Pancreas (tissue), 10 donors: ENCODE data around the gene FAM222A. TPM values are rescaled to one million over a fixed set of nuclear protein-coding genes. Genes with fewer than 3 reads are reported as not detected.

ENCODE experiments used
- ATAC-seq, 4 donors: fragments of 200-7000 bp; cut with Tn5 transposase; one replicate each; pipeline versions ENCODE4 v1.8.0 to v1.9.1; 2020; ENCODE audit warnings: mild to moderate bottlenecking in 4 of 4, moderate library complexity in 4 of 4
- DNase-seq, 6 donors: peaks; one replicate each; pipeline ENCODE4 v3.0.0-alpha.2; 2020
- FAIRE-seq: peaks from 2 replicates; lab custom pipeline; 2012; peaks lifted over from hg19 to GRCh38; lab: Jason Lieb, UNC
- H3K27ac ChIP-seq, 4 donors: fragments of 200-600 bp; sonication (generic); 1 replicate in 3 of 4; 2 replicates in 1 of 4; pipeline versions ENCODE4 v1.5.0 to v1.8.0; 2020
- H3K27me3 ChIP-seq, 4 donors: fragments of 200-600 bp; one replicate each; pipeline ENCODE4 v1.8.0; 2021
- H3K36me3 ChIP-seq, 3 donors: fragments of 200-600 bp; sonication (generic) in 1 of 3; one replicate each; pipeline versions ENCODE4 v1.5.0 to v1.8.0; 2020 to 2021
- H3K4me1 ChIP-seq, 3 donors: fragments of 200-600 bp; one replicate each; pipeline ENCODE4 v1.8.0; 2021
- H3K4me3 ChIP-seq, 4 donors: fragments of 200-600 bp; sonication (generic) in 2 of 4; one replicate each; pipeline versions ENCODE4 v1.5.0 to v1.8.0; 2020 to 2021
- H3K9me3 ChIP-seq, 4 donors: fragments of 200-600 bp; one replicate each; pipeline ENCODE4 v1.8.0; 2021
- CTCF ChIP-seq, 4 donors: fragments of 200-600 bp; sonication (generic) in 3 of 4; IDR thresholded peaks; one replicate each; pipeline versions ENCODE4 v1.5.0 to v1.8.0; 2021; ENCODE audit warnings: antibody characterized with exemption in 4 of 4
- WGBS, 2 donors: extraction: QIAGEN DNeasy Blood & Tissue Kit; methylation state at CpG; one replicate each; pipeline ENCODE4 v1.1.7; 2013; 5-methylcytosine and 5-hydroxymethylcytosine counted together
- intact Hi-C, 3 donors: fragments of 100-400 bp; cut with DNase I; formaldehyde crosslinking; loops; one replicate each; pipeline versions ENCODE4 v1.11.1 to v1.14.2; 2022
- polyA plus RNA-seq, 2 donors: library from polyadenylated mRNA; stranded (reverse); fragments of 200-250 nt; gene quantifications; one replicate each; pipeline ENCODE4 v1.2.3, GENCODE V29; 2013
- total RNA-seq, 6 donors: library from RNA; stranded (reverse); fragmentation: NEBNext Ultra II Directional in 4 of 6; extraction: Animal tissue kit (Norgen Biotek cat#: 25700) in 4 of 6; gene quantifications; one replicate each; pipeline versions ENCODE4 v1.2.1 to v1.2.4, GENCODE V29; 2021 to 2023
- donor health status: healthy with polysubstance abuse.
- donor health status: DM: no; HTN: no; CAD: no; lungs with moderate emphysema.
- donor health status: DM: no; HTN: no; CAD: no.
- donor health status: control.
- donor health status: control.
- donor health status: Bipolar disorder and iron deficiency.
- donor health status: DM: yes; HTN: yes; CAD: no.
- donor health status: DM: no; HTN: no; CAD: no.
- donor health status: DM: no; HTN: no; CAD: no.
- donor health status: DM: yes; HTN: yes; CAD: no.

Gene FAM222A
- total and polyA plus RNA-seq, 8 donors: 2.1 to 14.6 (median 3.8) TPM

- Histone ChIP-seq H3K4me1 (peaks cover 3 to 5% (median 3%) of the 10 kb centered on the region in 3 donors), H3K27ac (no peak overlapping the region), H3K4me3 (no peak overlapping the region), H3K9me3 (no peaks in the 10 kb centered on the region), H3K36me3 (no peaks in the 10 kb centered on the region), H3K27me3 (no peaks in the 10 kb centered on the region)
- DNase-seq (peak in 2 of 6 donors; percentile 5 to 40), ATAC-seq (no peak), FAIRE-seq (no peak)
- intact Hi-C loops: loop anchor here in 1 of 3 donors (10.0 kb wide), 1 partner anchor 336 kb away; no protein-coding TSS in a partner anchor
- WGBS, 2 donors: 88 to 96% methylated on average over 17 of the region's 17 CpGs
- no peak for TF ChIP-seq CTCF (IDR thresholded peaks at IDR 0.05)
Observed at GRCh38 chr12:109770861-109771670, 57.4 kb downstream of the FAM222A start.

- TF ChIP-seq CTCF (IDR thresholded peaks at IDR 0.05): no peak
- WGBS, 2 donors: 84 to 88% methylated on average over 16 to 17 of the region's 17 CpGs
- no peak overlapping the region for H3K4me3 ChIP-seq
- H3K27ac ChIP-seq: no peak overlapping the region
- no peaks in the 10 kb centered on the region for H3K9me3 ChIP-seq
- peaks cover 3 to 5% (median 3%) of the 10 kb centered on the region in 3 donors for H3K4me1 ChIP-seq
- H3K36me3 ChIP-seq: no peaks in the 10 kb centered on the region
- no peaks in the 10 kb centered on the region for H3K27me3 ChIP-seq
- ATAC-seq (no peak), DNase-seq (peak in 1 of 6 donors; percentile 22), FAIRE-seq (no peak)
- intact Hi-C loops: loop anchor here in 1 of 3 donors (10.0 kb wide), 1 partner anchor 337 kb away; no protein-coding TSS in a partner anchor
Observed at GRCh38 chr12:109771746-109772621, 58.4 kb downstream of the FAM222A start.

GRCh38 chr12:109772622-109773321, 59.1 kb downstream of the FAM222A start:
- 51 to 55% methylated on average over 12 of the region's 12 CpGs for WGBS, 2 donors
- ATAC-seq: peak in 1 of 4 donors; percentile 25
- H3K27me3 ChIP-seq: no peaks in the 10 kb centered on the region
- no peak overlapping the region for H3K27ac ChIP-seq
- FAIRE-seq: no peak
- no peak for TF ChIP-seq CTCF (IDR thresholded peaks at IDR 0.05)
- H3K4me1 ChIP-seq: peaks cover 3 to 5% (median 3%) of the 10 kb centered on the region in 3 donors
- H3K9me3 ChIP-seq: no peaks in the 10 kb centered on the region
- intact Hi-C loops: loop anchor here in 1 of 3 donors (10.0 kb wide), 1 partner anchor 338 kb away; no protein-coding TSS in a partner anchor
- H3K4me3 ChIP-seq: peak overlapping the region in 1 of 4 donors; percentile 28
- H3K36me3 ChIP-seq: no peaks in the 10 kb centered on the region
- DNase-seq: peak in 1 of 6 donors; percentile 45

GRCh38 chr12:109773384-109774011, 59.9 kb downstream of the FAM222A start:
- no peak for FAIRE-seq
- Histone ChIP-seq H3K36me3 (no peaks in the 10 kb centered on the region), H3K27ac (no peak overlapping the region), H3K4me1 (peaks cover 3 to 5% (median 3%) of the 10 kb centered on the region in 3 donors), H3K27me3 (no peaks in the 10 kb centered on the region), H3K4me3 (peak overlapping the region in 1 of 4 donors; percentile 28), H3K9me3 (no peaks in the 10 kb centered on the region)
- 5 to 7% methylated on average over 21 of the region's 21 CpGs for WGBS, 2 donors
- TF ChIP-seq CTCF (IDR thresholded peaks at IDR 0.05): no peak
- peak in 3 of 4 donors; percentile 41 to 82 (median 66) for ATAC-seq
- peak in 3 of 6 donors; percentile 34 to 70 (median 56) for DNase-seq
- intact Hi-C loops: loop anchor here in 1 of 3 donors (10.0 kb wide), 1 partner anchor 339 kb away; no protein-coding TSS in a partner anchor
